ENCODE measurements around the gene GNL2.

GNL2 gene

GRCh38 chr1:37595440-37596181, at the start of gene GNL2:
Gene GNL2, minus strand, starts transcription at chr1:37595937. Its CDS starts 115 bp downstream, at chr1:37595822.
- peak within 1 kb of the TSS; percentile 99 for H3K4me3 ChIP-seq (ENCODE audit: low read depth, low read length)

GRCh38 chr1:37641059-37641458, 45.3 kb upstream of the GNL2 start:
- no peak overlapping the region for H3K4me3 ChIP-seq (ENCODE audit: low read depth, low read length)

DNA sequence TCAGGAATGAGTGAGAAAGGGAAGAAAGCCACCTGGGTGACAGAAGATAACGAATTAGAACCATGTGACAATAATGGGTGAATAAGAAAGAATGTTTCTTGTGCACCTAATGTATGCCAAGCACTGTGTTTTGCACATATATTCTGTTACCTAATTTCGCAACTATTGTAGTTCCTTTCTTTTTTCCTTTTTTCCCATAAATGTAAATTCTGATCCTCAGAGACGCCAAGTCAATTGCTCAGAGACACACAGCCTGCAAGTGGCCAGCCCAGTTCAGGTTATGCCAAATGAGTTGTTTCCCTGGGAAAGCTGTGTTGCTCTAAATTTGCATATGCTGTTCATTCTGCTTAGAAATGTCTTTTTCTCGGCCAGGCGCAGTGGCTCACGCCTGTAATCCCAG, 40.7 kb upstream of the GNL2 start:
- no peak overlapping the region for H3K4me3 ChIP-seq (ENCODE audit: low read depth, low read length)

- H3K4me3 ChIP-seq (ENCODE audit: low read depth, low read length) = no peak overlapping the region
These were observed 39.5 kb upstream of the GNL2 start for GRCh38 chr1:37634992-37635902.

DNA sequence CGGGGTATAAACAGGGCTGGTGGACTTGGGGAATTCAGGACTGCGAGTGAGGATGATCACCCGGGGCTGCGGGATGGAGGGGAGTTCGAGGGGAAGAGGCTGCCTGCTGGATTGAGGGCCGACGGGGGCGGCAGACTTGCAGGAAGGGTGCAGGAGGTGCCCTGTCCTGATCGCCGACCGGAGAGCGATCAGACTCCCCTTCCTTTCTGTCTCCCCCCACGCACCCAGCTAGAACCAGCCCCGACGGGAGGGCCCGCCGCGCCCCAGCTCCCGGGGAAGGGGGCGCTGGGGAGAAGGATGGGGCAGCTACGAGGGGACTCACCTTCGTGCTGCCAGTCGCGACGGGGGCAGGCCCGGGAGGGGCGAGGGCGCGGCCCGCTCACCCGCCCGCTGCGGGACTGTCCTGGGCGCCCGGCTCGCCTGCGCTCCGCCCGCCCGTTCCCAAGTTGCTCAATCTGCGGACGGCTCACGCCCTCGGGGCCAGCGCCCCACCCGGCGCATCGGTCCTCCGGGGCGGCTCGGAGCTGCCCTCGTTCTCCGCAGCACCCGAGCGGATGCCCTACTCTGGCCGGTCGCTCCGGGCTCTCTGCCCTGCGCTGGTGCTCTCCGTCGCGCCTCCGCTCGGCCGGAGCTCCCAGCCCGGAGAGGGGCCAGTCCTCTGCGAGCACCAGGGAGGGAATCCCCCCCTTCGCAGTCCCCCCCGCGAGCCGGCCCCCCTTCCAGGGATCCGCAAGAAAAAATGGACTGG, 38.7 kb upstream of the GNL2 start, which contains the start of gene RSPO1:
Gene RSPO1, minus strand, starts transcription at position 649 of the 748 bp plus-strand sequence. CDS start 5,231 bp downstream, outside the sequence.
- peak within 1 kb of the TSS; percentile 20 for H3K4me3 ChIP-seq (ENCODE audit: low read depth, low read length)

- no peak overlapping the region for H3K4me3 ChIP-seq (ENCODE audit: low read depth, low read length)
These were observed 38.2 kb upstream of the GNL2 start for GRCh38 chr1:37633938-37634243.

DNA sequence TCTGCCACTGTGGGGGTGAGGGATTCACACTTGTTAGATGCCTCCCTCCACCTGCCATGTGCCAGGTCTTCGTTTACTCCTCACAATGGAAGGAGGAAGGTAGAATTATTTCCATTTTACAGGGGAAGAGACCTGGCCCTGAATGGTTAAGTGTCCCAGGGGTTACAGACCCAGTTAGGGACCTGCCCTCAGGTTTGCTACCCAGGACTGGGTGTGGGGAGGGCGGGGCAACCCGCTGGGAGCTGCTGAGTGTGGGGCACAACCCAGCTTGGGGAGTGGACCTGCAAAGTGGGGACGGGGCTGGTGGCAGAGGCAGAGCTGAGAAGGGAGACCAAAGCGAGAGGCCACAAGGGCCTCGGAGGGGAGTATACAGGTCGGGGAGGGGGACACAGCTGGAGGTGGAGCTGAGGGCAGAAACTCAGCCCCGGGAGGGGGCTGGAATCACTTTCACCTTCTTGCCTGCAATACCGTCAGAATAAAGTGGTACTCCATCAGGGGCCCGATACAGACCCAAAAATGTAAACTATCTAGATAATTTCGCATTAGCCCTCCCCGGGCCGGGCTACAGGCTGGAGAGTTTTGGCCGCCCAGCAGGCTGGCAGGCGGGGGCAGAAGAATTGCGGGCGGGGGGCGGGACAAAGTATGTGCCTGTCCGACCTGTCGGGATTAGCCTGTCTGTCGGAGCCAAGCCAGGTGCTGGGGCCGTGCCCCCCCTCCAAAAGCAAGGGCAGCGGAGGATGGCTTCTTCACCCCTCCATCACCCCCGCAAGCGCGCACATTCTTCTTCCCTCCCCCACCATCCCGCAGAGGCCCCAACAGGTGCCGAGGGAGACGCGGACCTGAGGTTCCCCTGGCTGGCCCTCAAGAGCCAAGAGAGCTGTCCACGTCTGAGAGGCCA, 37.6 kb upstream of the GNL2 start:
- no peak overlapping the region for H3K4me3 ChIP-seq (ENCODE audit: low read depth, low read length)

- H3K4me3 ChIP-seq (ENCODE audit: low read depth, low read length) = no peak overlapping the region
These were observed 35.3 kb upstream of the GNL2 start for GRCh38 chr1:37631036-37631435.

DNA sequence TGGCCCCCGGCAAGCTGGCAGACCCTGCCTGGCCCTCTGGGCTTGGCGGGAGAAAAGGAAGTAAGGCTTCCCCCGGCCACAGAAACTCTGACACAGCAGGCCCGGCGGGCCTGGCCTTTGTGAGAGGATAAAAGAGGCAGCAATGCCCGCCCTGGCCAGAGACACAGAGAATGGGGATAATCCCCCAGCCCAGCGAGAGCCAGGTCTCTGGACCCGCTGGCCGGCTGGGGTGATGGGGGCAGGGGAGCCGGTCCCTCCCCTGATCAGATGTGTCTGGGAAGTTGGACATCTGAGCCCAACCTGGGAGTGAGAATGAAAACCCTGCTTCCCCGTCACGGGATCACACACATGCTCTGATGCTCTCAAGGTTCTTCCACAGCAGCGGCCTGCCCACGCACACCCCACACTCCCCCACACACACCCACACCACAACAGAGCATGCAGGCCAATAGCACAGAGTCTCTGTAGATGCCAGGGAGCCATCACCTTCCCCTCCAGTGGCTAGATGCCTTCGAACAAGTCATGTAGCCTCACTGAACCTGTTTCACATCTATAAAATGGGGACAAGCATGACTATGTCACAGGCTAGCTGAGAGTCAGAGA, 34.8 kb upstream of the GNL2 start:
- no peak overlapping the region for H3K4me3 ChIP-seq (ENCODE audit: low read depth, low read length)

GRCh38 chr1:37629726-37630425, 34.1 kb upstream of the GNL2 start:
- H3K4me3 ChIP-seq (ENCODE audit: low read depth, low read length) = no peak overlapping the region

GRCh38 chr1:37629008-37629407, 33.3 kb upstream of the GNL2 start:
- H3K4me3 ChIP-seq (ENCODE audit: low read depth, low read length) = no peak overlapping the region

DNA sequence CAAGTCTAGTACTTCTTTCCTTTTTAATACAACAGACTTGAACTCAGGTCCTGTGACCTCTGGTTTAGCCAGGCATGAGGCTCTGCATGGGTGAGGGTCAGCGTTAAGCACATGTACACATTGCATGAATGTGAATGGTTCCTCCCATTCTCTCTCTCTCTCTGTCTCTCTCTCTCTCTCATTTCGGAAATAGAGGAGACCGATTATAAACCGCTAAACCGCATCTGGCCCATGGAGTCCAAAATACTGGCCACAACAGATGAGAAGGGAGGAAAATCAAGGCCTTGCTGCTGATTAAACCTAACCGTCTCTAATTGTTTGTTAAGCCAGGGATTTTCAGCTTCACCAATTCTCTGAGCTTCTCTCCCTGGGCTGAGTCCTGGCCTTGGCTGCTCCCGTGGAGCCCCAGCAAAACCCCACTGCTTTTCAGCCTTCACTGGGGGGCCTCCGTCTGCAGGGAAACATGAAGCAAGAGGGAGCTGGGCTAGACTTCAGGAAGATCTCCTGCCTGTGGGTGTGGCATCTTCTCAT, 32.4 kb upstream of the GNL2 start:
- no peak overlapping the region for H3K4me3 ChIP-seq (ENCODE audit: low read depth, low read length)

- no peak overlapping the region for H3K4me3 ChIP-seq (ENCODE audit: low read depth, low read length)
These were observed 26.4 kb upstream of the GNL2 start for GRCh38 chr1:37622131-37622530.

DNA sequence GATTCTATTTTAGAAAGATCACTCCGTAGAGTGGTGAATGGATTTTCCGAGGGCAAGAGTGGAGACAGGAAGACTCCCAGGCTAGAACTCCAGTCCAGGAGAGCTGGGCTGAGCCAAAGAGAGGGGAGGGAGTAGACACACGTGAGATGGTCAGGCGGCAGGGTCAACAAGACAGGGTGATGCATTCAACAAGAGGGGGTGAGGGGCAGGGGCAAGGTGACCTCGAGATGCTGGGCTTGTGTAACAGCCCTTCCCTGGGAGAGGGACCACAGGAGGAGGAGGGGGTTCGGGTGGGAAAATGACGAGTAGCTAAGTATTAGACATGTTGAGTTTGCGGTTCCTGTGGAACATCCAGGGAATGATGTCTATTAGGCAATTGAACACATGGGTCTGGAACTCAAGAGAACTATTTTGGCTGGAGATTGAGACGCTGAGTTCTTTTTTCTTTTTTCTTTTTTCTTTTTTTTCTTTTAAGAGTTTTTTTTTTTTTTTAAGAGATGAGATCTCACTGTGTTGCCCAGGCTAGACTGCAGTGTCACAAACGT, 25.7 kb upstream of the GNL2 start:
- no peak overlapping the region for H3K4me3 ChIP-seq (ENCODE audit: low read depth, low read length)

- H3K4me3 ChIP-seq (ENCODE audit: low read depth, low read length) = no peak overlapping the region
These were observed 25.0 kb upstream of the GNL2 start for GRCh38 chr1:37620707-37621106.

- no peak overlapping the region for H3K4me3 ChIP-seq (ENCODE audit: low read depth, low read length)
These were observed 20.6 kb upstream of the GNL2 start for GRCh38 chr1:37616330-37616729.

DNA sequence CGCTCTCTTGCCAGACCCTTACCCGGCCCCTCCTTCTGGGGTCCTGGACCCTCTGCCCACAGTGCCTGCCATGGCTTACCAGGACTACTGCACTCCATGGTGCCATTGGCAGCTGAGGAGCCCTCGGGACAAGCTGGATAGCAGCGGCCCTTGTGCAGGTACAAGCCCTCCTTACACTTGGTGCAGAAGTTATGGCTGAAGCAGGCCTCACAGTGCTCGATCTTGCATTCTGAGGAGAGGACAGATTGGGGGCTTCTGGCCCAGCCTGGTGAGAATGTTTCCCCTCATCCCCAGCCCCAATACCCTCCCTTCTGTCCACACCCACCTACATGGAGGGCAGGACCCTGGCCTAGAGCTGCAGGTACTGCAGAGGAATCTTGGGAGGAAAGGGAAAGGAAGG, 18.4 kb upstream of the GNL2 start:
- no peak overlapping the region for H3K4me3 ChIP-seq (ENCODE audit: low read depth, low read length)

DNA sequence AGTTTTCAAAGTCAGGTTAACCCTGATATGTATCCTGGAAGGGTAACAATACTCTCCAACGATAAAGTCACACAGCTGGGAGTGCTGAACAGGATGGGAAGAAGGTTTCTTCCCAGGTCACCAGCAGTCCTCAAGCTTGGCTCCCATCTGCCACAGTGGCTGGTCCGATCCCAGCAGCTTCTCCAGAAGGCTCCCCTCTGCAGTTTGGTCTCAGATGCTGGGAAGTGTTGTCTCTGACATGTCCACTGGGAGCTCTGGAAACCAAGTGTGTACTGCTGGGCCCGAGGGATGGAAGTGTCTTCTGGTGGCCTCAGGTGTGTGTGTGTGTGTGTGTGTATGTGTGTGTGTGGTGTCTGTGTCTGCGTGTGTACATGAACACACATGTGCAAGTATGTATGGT, 16.4 kb upstream of the GNL2 start:
- H3K4me3 ChIP-seq (ENCODE audit: low read depth, low read length) = no peak overlapping the region

GRCh38 chr1:37609994-37610393, 14.3 kb upstream of the GNL2 start:
- no peak overlapping the region for H3K4me3 ChIP-seq (ENCODE audit: low read depth, low read length)
